K562 (cell line): Measurements from ENCODE around the gene IDH2. TPM values are rescaled to one million over a fixed set of nuclear protein-coding genes. Genes with fewer than 3 reads are reported as not detected.
A peak's percentile ranks its signal among the peaks of the same experiment; 100 is the strongest.

Experiments used
- CHCHD3 ChIP-seq: fragments of 250-450 bp; sonication (Bioruptor Pico); IDR thresholded peaks from 2 replicates; pipeline ENCODE4 v2.1.2; 2022; ENCODE audit warnings: mild to moderate bottlenecking
- JUND ChIP-seq, 2 experiments: IDR thresholded peaks; 2 replicates in 1 of 2; 3 replicates in 1 of 2; pipeline ENCODE4 v1.6.1; 2011; ENCODE audit warnings: borderline replicate concordance in 2 of 2, low read depth in 2 of 2, low read length in 2 of 2, improper control_type of control experiment in 1 of 2, missing biosample characterization in 1 of 2, missing genetic modification characterization in 1 of 2, missing genetic modification reagents in 1 of 2
- KLF16 ChIP-seq: IDR thresholded peaks from 2 replicates; pipeline ENCODE4 v1.6.1; 2016; ENCODE audit warnings: antibody characterized with exemption
- TRIM24 ChIP-seq, 2 experiments: fragments of 450-650 bp; IDR thresholded peaks; 2 replicates each; pipeline ENCODE4 v1.6.1; 2016
- YY1 ChIP-seq, 3 experiments: IDR thresholded peaks; 2 replicates each; pipeline ENCODE4 v1.6.1; 2011; ENCODE audit warnings: low read length in 2 of 3, mild to moderate bottlenecking in 2 of 3, moderate library complexity in 2 of 3, borderline replicate concordance in 1 of 3, control low read depth in 1 of 3, low read depth in 1 of 3; ENCODE audit not compliant: insufficient read depth in 3 of 3, insufficient replicate concordance in 2 of 3, control insufficient read depth in 1 of 3, insufficient read length in 1 of 3; ENCODE audit errors: extremely low read depth in 1 of 3
- polyA plus RNA-seq, 8 experiments: library from polyadenylated mRNA; depleted of rRNA in 4 of 8; stranded (reverse) in 5 of 8; unstranded in 3 of 8; fragments of >200 nt; fragmentation: Nextera tagmentation in 2 of 8; fragmentation: Illumina TruSeq in 1 of 8; extraction: Ambion mirVana in 2 of 8; extraction: Trizol in 1 of 8; gene quantifications; 2 replicates each; pipeline versions ENCODE4 v1.2.1 to v1.2.3, GENCODE V29; 2011 to 2014; ENCODE audit warnings: inconsistent platforms in 1 of 8, missing spikeins in 1 of 8
- total RNA-seq, 7 experiments: library from RNA; depleted of rRNA in 6 of 7; stranded (reverse); fragments of >200 nt in 6 of 7; fragmentation: Illumina TruSeq in 2 of 7; extraction: Trizol in 2 of 7; gene quantifications; 2 replicates each; pipeline versions ENCODE4 v1.2.1 to v1.2.3, GENCODE V29; 2011 to 2021; ENCODE audit warnings: low replicate concordance in 1 of 7
- TF ChIP-seq, protein P1 (sequence below): fragments of 450-650 bp; IDR thresholded peaks from 2 replicates; pipeline ENCODE4 v1.6.1; 2016; ENCODE audit warnings: mild to moderate bottlenecking, moderate library complexity
- TF ChIP-seq, protein P2 (sequence below): fragments of 200-800 bp; sonication (Bioruptor generic); IDR thresholded peaks from 2 replicates; pipeline ENCODE4 v1.6.1; 2017; ENCODE audit warnings: missing genetic modification characterization, missing compliant biosample characterization
- TF ChIP-seq, protein P3 (sequence below): fragments of 450-650 bp; formaldehyde crosslinking; IDR thresholded peaks from 2 replicates; pipeline ENCODE4 v1.4.0; 2022; ENCODE audit warnings: missing genetic modification characterization
- TF ChIP-seq, protein P4 (sequence below): fragments of 450-650 bp; formaldehyde crosslinking; IDR thresholded peaks from 2 replicates; pipeline ENCODE4 v1.4.0; 2020; ENCODE audit warnings: mild to moderate bottlenecking, moderate library complexity

Gene IDH2
- total and polyA plus RNA-seq, 9 of the 15 experiments (the other 6 are each of a cell fraction or from before 2014, with no cell fraction given), result 0.70 to 99.9 (median 59.2) TPM

DNA sequence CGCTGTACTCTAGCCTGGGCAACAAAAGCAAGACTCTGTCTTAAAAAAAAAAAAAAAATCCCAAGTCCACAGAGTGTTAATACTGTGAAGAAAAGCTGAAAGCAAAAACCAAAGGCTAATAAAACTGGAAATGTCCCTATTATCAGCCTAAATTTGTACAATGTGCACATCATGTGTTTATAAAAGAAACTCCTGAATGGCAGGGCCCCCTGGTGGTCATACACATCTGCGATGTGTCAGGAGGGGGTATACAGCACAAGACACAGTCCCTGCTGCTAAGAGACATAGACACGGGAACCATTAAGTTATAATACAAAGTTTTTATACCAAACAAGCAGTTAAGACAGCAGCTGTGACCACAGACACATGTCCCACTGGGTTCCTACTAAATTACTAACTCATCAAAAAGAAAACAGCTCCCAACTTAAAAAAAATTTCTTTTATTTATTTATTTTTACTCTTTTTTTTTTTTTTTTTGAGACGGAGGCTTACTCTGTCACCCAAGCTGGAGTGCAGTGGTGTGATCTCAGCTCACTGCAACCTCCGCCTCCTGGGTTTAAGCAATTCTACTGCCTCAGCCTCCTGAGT is 31.0 kb downstream of the IDH2 start (continued):
- TF ChIP-seq, protein P1, sequence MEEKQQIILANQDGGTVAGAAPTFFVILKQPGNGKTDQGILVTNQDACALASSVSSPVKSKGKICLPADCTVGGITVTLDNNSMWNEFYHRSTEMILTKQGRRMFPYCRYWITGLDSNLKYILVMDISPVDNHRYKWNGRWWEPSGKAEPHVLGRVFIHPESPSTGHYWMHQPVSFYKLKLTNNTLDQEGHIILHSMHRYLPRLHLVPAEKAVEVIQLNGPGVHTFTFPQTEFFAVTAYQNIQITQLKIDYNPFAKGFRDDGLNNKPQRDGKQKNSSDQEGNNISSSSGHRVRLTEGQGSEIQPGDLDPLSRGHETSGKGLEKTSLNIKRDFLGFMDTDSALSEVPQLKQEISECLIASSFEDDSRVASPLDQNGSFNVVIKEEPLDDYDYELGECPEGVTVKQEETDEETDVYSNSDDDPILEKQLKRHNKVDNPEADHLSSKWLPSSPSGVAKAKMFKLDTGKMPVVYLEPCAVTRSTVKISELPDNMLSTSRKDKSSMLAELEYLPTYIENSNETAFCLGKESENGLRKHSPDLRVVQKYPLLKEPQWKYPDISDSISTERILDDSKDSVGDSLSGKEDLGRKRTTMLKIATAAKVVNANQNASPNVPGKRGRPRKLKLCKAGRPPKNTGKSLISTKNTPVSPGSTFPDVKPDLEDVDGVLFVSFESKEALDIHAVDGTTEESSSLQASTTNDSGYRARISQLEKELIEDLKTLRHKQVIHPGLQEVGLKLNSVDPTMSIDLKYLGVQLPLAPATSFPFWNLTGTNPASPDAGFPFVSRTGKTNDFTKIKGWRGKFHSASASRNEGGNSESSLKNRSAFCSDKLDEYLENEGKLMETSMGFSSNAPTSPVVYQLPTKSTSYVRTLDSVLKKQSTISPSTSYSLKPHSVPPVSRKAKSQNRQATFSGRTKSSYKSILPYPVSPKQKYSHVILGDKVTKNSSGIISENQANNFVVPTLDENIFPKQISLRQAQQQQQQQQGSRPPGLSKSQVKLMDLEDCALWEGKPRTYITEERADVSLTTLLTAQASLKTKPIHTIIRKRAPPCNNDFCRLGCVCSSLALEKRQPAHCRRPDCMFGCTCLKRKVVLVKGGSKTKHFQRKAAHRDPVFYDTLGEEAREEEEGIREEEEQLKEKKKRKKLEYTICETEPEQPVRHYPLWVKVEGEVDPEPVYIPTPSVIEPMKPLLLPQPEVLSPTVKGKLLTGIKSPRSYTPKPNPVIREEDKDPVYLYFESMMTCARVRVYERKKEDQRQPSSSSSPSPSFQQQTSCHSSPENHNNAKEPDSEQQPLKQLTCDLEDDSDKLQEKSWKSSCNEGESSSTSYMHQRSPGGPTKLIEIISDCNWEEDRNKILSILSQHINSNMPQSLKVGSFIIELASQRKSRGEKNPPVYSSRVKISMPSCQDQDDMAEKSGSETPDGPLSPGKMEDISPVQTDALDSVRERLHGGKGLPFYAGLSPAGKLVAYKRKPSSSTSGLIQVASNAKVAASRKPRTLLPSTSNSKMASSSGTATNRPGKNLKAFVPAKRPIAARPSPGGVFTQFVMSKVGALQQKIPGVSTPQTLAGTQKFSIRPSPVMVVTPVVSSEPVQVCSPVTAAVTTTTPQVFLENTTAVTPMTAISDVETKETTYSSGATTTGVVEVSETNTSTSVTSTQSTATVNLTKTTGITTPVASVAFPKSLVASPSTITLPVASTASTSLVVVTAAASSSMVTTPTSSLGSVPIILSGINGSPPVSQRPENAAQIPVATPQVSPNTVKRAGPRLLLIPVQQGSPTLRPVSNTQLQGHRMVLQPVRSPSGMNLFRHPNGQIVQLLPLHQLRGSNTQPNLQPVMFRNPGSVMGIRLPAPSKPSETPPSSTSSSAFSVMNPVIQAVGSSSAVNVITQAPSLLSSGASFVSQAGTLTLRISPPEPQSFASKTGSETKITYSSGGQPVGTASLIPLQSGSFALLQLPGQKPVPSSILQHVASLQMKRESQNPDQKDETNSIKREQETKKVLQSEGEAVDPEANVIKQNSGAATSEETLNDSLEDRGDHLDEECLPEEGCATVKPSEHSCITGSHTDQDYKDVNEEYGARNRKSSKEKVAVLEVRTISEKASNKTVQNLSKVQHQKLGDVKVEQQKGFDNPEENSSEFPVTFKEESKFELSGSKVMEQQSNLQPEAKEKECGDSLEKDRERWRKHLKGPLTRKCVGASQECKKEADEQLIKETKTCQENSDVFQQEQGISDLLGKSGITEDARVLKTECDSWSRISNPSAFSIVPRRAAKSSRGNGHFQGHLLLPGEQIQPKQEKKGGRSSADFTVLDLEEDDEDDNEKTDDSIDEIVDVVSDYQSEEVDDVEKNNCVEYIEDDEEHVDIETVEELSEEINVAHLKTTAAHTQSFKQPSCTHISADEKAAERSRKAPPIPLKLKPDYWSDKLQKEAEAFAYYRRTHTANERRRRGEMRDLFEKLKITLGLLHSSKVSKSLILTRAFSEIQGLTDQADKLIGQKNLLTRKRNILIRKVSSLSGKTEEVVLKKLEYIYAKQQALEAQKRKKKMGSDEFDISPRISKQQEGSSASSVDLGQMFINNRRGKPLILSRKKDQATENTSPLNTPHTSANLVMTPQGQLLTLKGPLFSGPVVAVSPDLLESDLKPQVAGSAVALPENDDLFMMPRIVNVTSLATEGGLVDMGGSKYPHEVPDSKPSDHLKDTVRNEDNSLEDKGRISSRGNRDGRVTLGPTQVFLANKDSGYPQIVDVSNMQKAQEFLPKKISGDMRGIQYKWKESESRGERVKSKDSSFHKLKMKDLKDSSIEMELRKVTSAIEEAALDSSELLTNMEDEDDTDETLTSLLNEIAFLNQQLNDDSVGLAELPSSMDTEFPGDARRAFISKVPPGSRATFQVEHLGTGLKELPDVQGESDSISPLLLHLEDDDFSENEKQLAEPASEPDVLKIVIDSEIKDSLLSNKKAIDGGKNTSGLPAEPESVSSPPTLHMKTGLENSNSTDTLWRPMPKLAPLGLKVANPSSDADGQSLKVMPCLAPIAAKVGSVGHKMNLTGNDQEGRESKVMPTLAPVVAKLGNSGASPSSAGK, result no peak
- TF ChIP-seq KLF16 (0 out of 2 replicates have a peak, but pooled peaks have one; percentile 50), YY1 (IDR thresholded peaks at IDR 0.05; ENCODE audit: borderline replicate concordance in 1 of 3, control insufficient read depth in 1 of 3, extremely low read depth in 1 of 3, insufficient read depth in 3 of 3, insufficient read length in 1 of 3, insufficient replicate concordance in 2 of 3, low read depth in 1 of 3, low read length in 2 of 3) (no peak), CHCHD3 (CRISPR knock-in tag) (no peak), TRIM24 (IDR thresholded peaks at IDR 0.05) (no peak), JUND (IDR thresholded peaks at IDR 0.05; ENCODE audit: borderline replicate concordance, low read depth, low read length) (peak; percentile 25; the same call in 1 of the 2 replicates), JUND (tag; IDR thresholded peaks at IDR 0.05; ENCODE audit: borderline replicate concordance, low read depth, low read length) (no peak)
- TF ChIP-seq, protein P2, sequence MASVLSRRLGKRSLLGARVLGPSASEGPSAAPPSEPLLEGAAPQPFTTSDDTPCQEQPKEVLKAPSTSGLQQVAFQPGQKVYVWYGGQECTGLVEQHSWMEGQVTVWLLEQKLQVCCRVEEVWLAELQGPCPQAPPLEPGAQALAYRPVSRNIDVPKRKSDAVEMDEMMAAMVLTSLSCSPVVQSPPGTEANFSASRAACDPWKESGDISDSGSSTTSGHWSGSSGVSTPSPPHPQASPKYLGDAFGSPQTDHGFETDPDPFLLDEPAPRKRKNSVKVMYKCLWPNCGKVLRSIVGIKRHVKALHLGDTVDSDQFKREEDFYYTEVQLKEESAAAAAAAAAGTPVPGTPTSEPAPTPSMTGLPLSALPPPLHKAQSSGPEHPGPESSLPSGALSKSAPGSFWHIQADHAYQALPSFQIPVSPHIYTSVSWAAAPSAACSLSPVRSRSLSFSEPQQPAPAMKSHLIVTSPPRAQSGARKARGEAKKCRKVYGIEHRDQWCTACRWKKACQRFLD (CRISPR knock-in tag), result no peak
- TF ChIP-seq, protein P3, sequence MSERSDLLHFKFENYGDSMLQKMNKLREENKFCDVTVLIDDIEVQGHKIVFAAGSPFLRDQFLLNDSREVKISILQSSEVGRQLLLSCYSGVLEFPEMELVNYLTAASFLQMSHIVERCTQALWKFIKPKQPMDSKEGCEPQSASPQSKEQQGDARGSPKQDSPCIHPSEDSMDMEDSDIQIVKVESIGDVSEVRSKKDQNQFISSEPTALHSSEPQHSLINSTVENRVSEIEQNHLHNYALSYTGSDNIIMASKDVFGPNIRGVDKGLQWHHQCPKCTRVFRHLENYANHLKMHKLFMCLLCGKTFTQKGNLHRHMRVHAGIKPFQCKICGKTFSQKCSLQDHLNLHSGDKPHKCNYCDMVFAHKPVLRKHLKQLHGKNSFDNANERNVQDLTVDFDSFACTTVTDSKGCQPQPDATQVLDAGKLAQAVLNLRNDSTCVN, result no peak
- TF ChIP-seq, protein P4, sequence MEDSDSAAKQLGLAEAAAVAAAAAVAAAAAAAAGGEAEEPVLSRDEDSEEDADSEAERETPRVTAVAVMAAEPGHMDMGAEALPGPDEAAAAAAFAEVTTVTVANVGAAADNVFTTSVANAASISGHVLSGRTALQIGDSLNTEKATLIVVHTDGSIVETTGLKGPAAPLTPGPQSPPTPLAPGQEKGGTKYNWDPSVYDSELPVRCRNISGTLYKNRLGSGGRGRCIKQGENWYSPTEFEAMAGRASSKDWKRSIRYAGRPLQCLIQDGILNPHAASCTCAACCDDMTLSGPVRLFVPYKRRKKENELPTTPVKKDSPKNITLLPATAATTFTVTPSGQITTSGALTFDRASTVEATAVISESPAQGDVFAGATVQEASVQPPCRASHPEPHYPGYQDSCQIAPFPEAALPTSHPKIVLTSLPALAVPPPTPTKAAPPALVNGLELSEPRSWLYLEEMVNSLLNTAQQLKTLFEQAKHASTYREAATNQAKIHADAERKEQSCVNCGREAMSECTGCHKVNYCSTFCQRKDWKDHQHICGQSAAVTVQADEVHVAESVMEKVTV, result peak; percentile 90
